ENCODE data around the gene DHTKD1. TPM values are rescaled to one million over a fixed set of nuclear protein-coding genes. Genes with fewer than 3 reads are reported as not detected.
"Not testable (repeated sequence)": the region's sequence is repeated elsewhere in the genome, so short reads cannot be mapped to it uniquely, and the experiment has no call there.

DHTKD1 gene
- total RNA-seq, 2 donors from 2014 or later, result 19.1 to 20.9 TPM

- no peak overlapping the region for H3K4me3 Mint-ChIP-seq
- H3K9me3 Mint-ChIP-seq, result no peaks in the 10 kb centered on the region
- no peaks in the 10 kb centered on the region for H3K27me3 Mint-ChIP-seq
- H3K27ac Mint-ChIP-seq, result no peak overlapping the region
- peaks cover 84% of the 10 kb centered on the region for H3K36me3 Mint-ChIP-seq (ENCODE audit: low read depth)
- H3K4me1 Mint-ChIP-seq, result no peaks in the 10 kb centered on the region
- ATAC-seq (replicated peaks), result no peak
Observed at GRCh38 chr10:12091421-12091820, 22.7 kb downstream of the DHTKD1 start.

DNA sequence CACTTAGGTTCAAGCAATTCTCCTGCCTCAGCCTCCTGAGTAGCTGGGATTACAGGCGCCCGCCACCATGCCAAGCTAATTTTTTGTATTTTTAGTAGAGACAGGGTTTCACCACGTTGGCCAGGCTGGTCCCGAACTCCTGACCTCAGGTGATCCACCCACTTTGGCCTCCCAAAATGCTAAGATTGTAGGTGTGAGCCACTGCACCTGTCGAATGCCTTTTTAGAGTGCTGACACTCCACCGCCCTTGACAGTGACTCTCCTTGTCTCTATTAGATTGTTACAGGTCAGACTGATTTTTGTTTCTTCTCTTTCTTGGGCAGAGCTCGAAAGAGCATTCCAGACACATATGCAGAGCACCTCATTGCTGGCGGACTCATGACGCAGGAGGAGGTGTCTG, 28.6 kb downstream of the DHTKD1 start:
- H3K4me1 Mint-ChIP-seq; H3K27me3 Mint-ChIP-seq; H3K4me3 Mint-ChIP-seq; H3K27ac Mint-ChIP-seq; H3K9me3 Mint-ChIP-seq; ATAC-seq (replicated peaks): not testable (repeated sequence)
- H3K36me3 Mint-ChIP-seq (ENCODE audit: low read depth), result peaks cover 79% of the 10 kb centered on the region

- no peaks in the 10 kb centered on the region for H3K9me3 Mint-ChIP-seq
- H3K27ac Mint-ChIP-seq, result no peak overlapping the region
- no peaks in the 10 kb centered on the region for H3K4me1 Mint-ChIP-seq
- no peak overlapping the region for H3K4me3 Mint-ChIP-seq
- peaks cover 77% of the 10 kb centered on the region for H3K36me3 Mint-ChIP-seq (ENCODE audit: low read depth)
- H3K27me3 Mint-ChIP-seq, result no peaks in the 10 kb centered on the region
- ATAC-seq (replicated peaks), result no peak
Observed at GRCh38 chr10:12097791-12098190, 29.0 kb downstream of the DHTKD1 start.

DNA sequence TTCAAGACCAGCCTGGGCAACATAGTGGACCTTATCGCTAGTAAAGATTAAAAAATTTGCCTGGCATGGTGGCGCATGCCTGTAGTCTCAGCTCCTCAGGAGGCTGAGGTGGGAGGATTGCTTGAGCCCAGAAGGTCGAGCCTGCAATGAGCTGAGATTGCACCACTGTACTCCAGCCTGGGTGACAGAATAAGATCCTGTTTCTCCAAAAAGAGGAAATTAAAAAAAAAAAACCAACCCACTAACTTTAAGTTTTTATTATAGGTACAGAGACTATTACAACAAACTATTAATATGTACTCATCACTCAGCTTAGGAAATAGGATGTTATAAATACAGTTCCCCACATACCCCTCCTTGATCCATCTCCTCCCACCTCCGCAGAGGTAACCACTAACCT, 30.2 kb downstream of the DHTKD1 start:
- Mint-ChIP-seq H3K27me3 (no peaks in the 10 kb centered on the region), H3K4me1 (no peaks in the 10 kb centered on the region), H3K36me3 (ENCODE audit: low read depth) (peaks cover 76% of the 10 kb centered on the region), H3K9me3 (no peaks in the 10 kb centered on the region), H3K4me3 (no peak overlapping the region), H3K27ac (no peak overlapping the region)
- no peak for ATAC-seq (replicated peaks)

DNA sequence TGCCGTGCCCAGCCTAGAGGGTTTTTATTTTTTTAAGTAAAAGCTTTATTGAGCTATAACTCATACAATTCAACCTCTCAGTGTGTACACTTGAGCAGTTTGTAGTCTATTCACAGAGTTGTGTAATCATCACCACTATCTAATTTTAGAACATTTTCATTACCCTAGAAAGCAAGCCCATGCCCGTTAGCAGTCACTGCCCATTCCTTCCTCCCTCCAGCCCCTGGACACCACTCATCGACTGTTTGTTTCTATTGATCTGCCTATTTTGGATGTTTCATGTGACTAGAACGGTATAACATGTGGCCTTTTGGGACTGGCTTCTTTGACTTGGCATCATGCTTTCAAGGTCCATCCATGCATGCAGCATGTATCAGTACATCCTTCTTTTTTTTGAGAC, 35.0 kb downstream of the DHTKD1 start:
- no peak for ATAC-seq (replicated peaks)
- Mint-ChIP-seq H3K36me3 (ENCODE audit: low read depth) (peaks cover 89% of the 10 kb centered on the region), H3K27me3 (no peaks in the 10 kb centered on the region)

DNA sequence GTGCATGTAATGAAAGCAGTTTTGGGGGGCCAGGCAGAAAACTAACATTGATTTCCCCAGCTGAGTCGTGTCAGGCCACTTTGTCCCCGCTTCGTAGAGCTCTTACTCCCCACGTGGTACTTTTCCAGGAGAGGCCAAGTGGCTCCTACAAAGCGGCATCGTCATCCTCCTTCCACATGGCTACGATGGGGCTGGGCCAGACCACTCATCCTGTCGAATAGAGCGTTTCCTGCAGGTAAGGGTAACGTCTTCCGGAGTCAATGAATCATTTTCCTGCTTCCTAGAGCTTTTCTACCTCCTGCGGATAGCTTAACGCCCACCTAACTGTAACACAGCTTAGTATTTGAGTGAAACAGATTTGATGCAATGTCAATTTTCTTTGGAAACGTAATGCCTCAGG, 39.0 kb downstream of the DHTKD1 start:
- Mint-ChIP-seq H3K4me1 (peaks cover 12% of the 10 kb centered on the region), H3K27ac (no peak overlapping the region), H3K9me3 (no peaks in the 10 kb centered on the region), H3K36me3 (ENCODE audit: low read depth) (peaks cover 78% of the 10 kb centered on the region), H3K27me3 (no peaks in the 10 kb centered on the region), H3K4me3 (no peak overlapping the region)
- no peak for ATAC-seq (replicated peaks)

More for the DNA sequence above, 35.0 kb downstream of the DHTKD1 start:
- Mint-ChIP-seq H3K4me1 (no peaks in the 10 kb centered on the region), H3K9me3 (no peaks in the 10 kb centered on the region), H3K27ac (no peak overlapping the region), H3K4me3 (no peak overlapping the region)

DNA sequence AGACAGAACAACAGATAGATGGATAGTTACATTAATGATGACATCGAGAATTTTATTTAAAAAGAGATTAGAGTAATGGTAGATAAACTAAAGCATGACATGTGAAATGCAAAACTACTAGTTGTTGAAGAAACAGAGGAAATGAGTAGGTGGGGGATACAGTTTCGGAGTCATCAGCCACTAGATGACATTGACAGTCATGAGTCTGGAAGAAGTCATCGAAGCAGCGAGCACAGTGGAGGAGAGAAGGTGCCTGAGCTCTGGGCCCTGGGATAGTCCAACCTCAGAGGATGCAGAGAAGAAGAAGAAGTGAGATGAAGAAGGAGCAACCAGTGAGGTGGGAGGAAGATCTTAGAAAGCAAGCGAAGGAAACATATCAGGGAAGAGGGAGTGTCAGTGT, 40.5 kb downstream of the DHTKD1 start:
- no peaks in the 10 kb centered on the region for H3K9me3 Mint-ChIP-seq
- H3K36me3 Mint-ChIP-seq (ENCODE audit: low read depth), result peaks cover 76% of the 10 kb centered on the region
- H3K4me3 Mint-ChIP-seq, result peak overlapping the region; percentile 30
- H3K27ac Mint-ChIP-seq, result peak overlapping the region; percentile 71
- no peaks in the 10 kb centered on the region for H3K27me3 Mint-ChIP-seq
- peaks cover 12% of the 10 kb centered on the region for H3K4me1 Mint-ChIP-seq
- peak; percentile 31 for ATAC-seq (replicated peaks)

- H3K4me3 Mint-ChIP-seq, result peak overlapping the region; percentile 41
- ATAC-seq (replicated peaks), result peak; percentile 63
- no peaks in the 10 kb centered on the region for H3K9me3 Mint-ChIP-seq
Observed at GRCh38 chr10:12111528-12111927, 42.8 kb downstream of the DHTKD1 start.

DNA sequence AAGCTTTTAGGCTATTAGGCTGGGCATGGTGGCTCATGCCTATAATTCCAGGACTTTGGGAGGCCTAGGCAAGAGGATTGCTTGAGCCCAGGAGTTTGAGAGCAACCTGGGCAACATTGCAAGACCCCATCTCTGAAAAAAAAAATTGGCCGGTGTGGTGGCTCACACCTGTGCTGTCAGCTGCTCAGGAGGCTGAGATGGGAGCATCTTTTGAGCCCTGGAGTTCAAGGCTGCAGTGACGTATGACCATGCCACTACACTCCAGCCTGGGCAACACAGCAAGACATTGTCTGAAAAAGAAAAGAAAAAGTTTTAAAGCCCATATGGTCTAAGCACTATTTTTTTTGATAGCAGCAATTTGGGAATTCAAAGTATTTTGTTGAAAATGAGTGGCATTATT, 44.9 kb downstream of the DHTKD1 start:
- no peak for ATAC-seq (replicated peaks)
- H3K9me3 Mint-ChIP-seq, result no peaks in the 10 kb centered on the region
- H3K27me3 Mint-ChIP-seq, result no peaks in the 10 kb centered on the region
- H3K4me1 Mint-ChIP-seq, result peaks cover 12% of the 10 kb centered on the region
- peaks cover 66% of the 10 kb centered on the region for H3K36me3 Mint-ChIP-seq (ENCODE audit: low read depth)
- peak overlapping the region; percentile 84 for H3K27ac Mint-ChIP-seq
- peak overlapping the region; percentile 61 for H3K4me3 Mint-ChIP-seq

More at GRCh38 chr10:12111528-12111927, 42.8 kb downstream of the DHTKD1 start:
- peak overlapping the region; percentile 5 for H3K27ac Mint-ChIP-seq
- peaks cover 12% of the 10 kb centered on the region for H3K4me1 Mint-ChIP-seq
- no peaks in the 10 kb centered on the region for H3K27me3 Mint-ChIP-seq
- peaks cover 67% of the 10 kb centered on the region for H3K36me3 Mint-ChIP-seq (ENCODE audit: low read depth)

GRCh38 chr10:12121673-12122072, 52.9 kb downstream of the DHTKD1 start:
- peaks cover 63% of the 10 kb centered on the region for H3K36me3 Mint-ChIP-seq (ENCODE audit: low read depth)
- peak overlapping the region; percentile 73 for H3K4me3 Mint-ChIP-seq
- no peaks in the 10 kb centered on the region for H3K27me3 Mint-ChIP-seq
- peak overlapping the region; percentile 96 for H3K27ac Mint-ChIP-seq
- no peaks in the 10 kb centered on the region for H3K9me3 Mint-ChIP-seq
- peak; percentile 20 for ATAC-seq (replicated peaks)
- H3K4me1 Mint-ChIP-seq, result peaks cover 21% of the 10 kb centered on the region

DNA sequence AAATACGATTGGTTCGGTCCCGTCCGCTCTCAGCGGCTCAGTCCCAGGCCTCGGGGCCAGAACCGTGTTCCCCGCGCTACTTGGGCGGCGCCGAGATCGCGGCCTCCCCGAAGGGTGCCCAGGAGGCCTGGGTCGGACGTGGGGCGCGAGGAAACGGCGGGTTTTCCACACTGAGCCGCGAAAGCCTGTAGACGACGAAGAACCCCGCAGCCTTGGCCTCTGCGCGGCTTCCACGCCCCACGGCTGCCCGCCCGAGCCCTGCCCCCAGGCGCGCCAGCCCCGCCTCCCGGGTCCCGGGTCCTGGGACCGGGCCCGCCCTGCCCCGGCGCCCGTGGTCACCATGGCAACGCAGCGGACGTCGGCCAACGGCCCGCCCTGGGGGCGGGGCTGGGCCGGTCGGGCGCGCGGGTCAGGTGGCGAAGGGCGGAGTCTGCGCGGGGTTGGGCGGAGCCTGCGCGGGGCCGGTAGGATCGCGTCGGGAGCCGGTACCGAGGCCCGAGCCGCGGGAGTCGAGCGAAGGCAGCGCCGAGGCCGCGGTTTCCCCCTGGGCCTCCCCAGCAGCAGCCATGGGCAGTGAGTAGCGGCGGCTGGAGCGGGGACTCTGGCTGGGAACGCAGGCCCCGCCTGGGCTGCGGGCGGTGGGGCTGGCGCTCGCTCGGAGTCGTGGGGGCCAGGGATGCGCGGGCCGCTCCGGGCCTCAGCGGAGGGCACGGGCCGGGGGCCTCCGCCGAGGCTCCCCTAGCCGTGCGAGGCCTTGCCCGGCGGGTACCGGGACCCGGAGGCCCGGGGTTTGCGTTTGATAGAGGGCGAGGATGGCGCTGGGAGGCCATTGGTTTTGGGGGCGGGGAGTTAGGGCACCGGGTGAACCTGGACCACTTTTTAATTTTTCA, 60.7 kb downstream of the DHTKD1 start, which contains the start of gene SEC61A2:
Gene SEC61A2 (plus strand): TSS at position 456 of the 890 bp plus-strand sequence. CDS start 111 bp downstream, at position 567.
- ATAC-seq (replicated peaks), result peak; percentile 95
- H3K36me3 Mint-ChIP-seq (ENCODE audit: low read depth), result peaks cover 27% of the 10 kb centered on the region
- no peaks in the 10 kb centered on the region for H3K9me3 Mint-ChIP-seq
- H3K27me3 Mint-ChIP-seq, result no peaks in the 10 kb centered on the region
- peak within 1 kb of the TSS; percentile 89 for H3K4me3 Mint-ChIP-seq
- H3K4me1 Mint-ChIP-seq, result peaks cover 13% of the 10 kb centered on the region
- peak within 1 kb of the TSS; percentile 91 for H3K27ac Mint-ChIP-seq

DNA sequence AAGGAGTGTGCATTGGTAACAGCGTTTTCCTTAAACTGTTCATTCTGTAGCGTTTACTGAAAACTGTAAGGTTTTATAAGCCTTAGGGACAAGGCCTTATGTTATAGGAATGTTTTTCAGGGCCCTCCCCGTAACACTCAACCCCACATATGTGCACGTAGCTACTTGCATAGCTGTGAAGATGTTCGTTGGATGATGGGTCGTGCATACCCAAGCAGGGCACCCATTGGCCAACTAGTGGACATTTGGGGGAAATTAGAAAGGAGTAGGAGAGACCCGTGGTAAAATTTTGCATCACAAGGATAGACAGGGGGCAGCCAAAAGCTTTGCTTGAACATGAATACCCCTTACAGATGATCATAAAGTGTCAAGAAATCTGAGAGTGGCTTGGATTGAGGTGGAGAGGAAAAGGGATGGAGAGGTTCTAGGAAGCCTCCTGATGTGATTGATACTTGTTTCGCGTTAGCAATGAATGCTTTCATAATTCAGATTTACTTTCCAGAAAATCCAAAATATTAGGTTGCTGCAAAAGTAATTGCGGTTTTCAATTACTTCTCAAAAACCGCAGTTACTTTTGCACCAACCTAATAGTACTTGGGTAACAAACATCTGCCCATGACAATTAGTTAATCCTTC, 61.6 kb downstream of the DHTKD1 start:
- H3K9me3 Mint-ChIP-seq, result no peaks in the 10 kb centered on the region
- no peaks in the 10 kb centered on the region for H3K27me3 Mint-ChIP-seq
- no peak for ATAC-seq (replicated peaks)
- H3K27ac Mint-ChIP-seq, result peak overlapping the region; percentile 81
- peaks cover 13% of the 10 kb centered on the region for H3K4me1 Mint-ChIP-seq
- peak overlapping the region; percentile 89 for H3K4me3 Mint-ChIP-seq
- H3K36me3 Mint-ChIP-seq (ENCODE audit: low read depth), result peaks cover 35% of the 10 kb centered on the region

DNA sequence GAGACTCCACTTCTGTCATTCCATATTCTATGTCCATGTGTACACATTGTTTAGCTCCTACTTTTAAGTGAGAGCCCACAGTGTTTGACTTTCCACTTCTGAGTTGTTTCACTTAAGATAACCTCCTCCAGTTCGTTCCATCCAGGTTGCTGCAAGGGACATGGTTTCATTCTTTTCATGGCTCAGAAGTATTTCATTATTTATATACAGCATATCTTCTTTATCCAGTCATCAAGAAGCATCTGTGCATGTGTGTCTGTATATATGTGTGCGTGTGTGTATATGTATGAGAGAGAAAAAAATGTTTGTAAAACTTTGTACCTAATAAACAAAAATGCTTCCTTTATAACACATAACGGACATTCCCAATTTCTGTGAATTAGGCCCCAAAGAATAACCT, 66.9 kb downstream of the DHTKD1 start:
- Mint-ChIP-seq H3K4me3 (no peak overlapping the region), H3K4me1 (peaks cover 4% of the 10 kb centered on the region), H3K27ac (peak overlapping the region; percentile 32), H3K9me3 (no peaks in the 10 kb centered on the region), H3K27me3 (no peaks in the 10 kb centered on the region), H3K36me3 (ENCODE audit: low read depth) (peaks cover 70% of the 10 kb centered on the region)
- ATAC-seq (replicated peaks), result no peak

- Mint-ChIP-seq H3K36me3 (ENCODE audit: low read depth) (peaks cover 86% of the 10 kb centered on the region), H3K27me3 (no peaks in the 10 kb centered on the region), H3K4me1 (no peaks in the 10 kb centered on the region), H3K27ac (no peak overlapping the region), H3K9me3 (no peaks in the 10 kb centered on the region), H3K4me3 (no peak overlapping the region)
- no peak for ATAC-seq (replicated peaks)
Observed at GRCh38 chr10:12140038-12140437, 71.3 kb downstream of the DHTKD1 start.

DNA sequence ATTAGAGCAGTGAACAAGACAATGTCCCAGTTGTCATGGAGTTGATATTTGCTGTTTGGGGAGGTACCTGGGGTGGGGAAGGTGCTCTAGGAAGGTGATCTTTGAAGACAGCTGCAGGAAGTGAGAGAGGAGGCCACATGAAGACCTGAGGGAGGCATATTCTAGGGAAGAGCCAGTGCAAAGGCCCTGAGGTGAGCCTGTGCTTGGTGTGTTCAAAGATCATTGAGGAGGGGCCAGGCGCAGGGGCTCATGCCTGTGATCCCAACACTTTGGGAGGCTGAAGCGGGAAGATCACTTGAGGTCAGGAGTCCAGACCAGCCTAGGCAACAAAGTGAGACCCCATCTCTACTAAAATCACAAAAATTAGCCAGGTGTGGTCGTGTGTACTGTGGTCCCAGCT, 75.8 kb downstream of the DHTKD1 start:
- Mint-ChIP-seq H3K4me1 (no peaks in the 10 kb centered on the region), H3K27me3 (no peaks in the 10 kb centered on the region), H3K36me3 (ENCODE audit: low read depth) (peaks cover 85% of the 10 kb centered on the region), H3K9me3 (no peaks in the 10 kb centered on the region), H3K27ac (peak overlapping the region; percentile 1), H3K4me3 (no peak overlapping the region)
- no peak for ATAC-seq (replicated peaks)
